ENCODE data around the gene PARP12. TPM values are rescaled to one million over a fixed set of nuclear protein-coding genes. Genes with fewer than 3 reads are reported as not detected.

The PARP12 gene
- total and polyA plus RNA-seq, 3 donors from 2014 or later, result 39.4 to 63.1 (median 54.6) TPM

- H3K4me3 ChIP-seq, result no peak overlapping the region
- TF ChIP-seq CTCF (IDR thresholded peaks at IDR 0.05) (no peak), POLR2A (IDR thresholded peaks at IDR 0.05) (no peak)
- intact Hi-C loops (cut with DNase I; ENCODE audit: low total_unique reads), result no loop called here
- no peak for DNase-seq
- 95% methylated on average over 2 of the region's 2 CpGs for WGBS, 2 donors
- no peaks in the 10 kb centered on the region for H3K36me3 ChIP-seq (ENCODE audit: low read depth, missing control alignments)
- H3K27me3 ChIP-seq, result no peaks in the 10 kb centered on the region
- no peaks in the 10 kb centered on the region for H3K9me3 ChIP-seq
- H3K27ac ChIP-seq, result no peak overlapping the region
- no peaks in the 10 kb centered on the region for H3K4me1 ChIP-seq
Measured at GRCh38 chr7:140085447-140085846, 22.7 kb upstream of the PARP12 start.

GRCh38 chr7:140084972-140085371 is 22.2 kb upstream of the PARP12 start:
- intact Hi-C loops (cut with DNase I; ENCODE audit: low total_unique reads), result no loop called here
- no peak overlapping the region for H3K27ac ChIP-seq
- H3K4me3 ChIP-seq, result no peak overlapping the region
- H3K9me3 ChIP-seq, result no peaks in the 10 kb centered on the region
- H3K36me3 ChIP-seq (ENCODE audit: low read depth, missing control alignments), result no peaks in the 10 kb centered on the region
- no peaks in the 10 kb centered on the region for H3K27me3 ChIP-seq
- no peak for TF ChIP-seq POLR2A (IDR thresholded peaks at IDR 0.05)
- no peak for TF ChIP-seq CTCF (IDR thresholded peaks at IDR 0.05)
- WGBS, 2 donors, result 86 to 89% methylated on average over 8 of the region's 8 CpGs
- H3K4me1 ChIP-seq, result no peaks in the 10 kb centered on the region
- no peak for DNase-seq

GRCh38 chr7:140084142-140084655 is 21.4 kb upstream of the PARP12 start:
- Histone ChIP-seq H3K36me3 (ENCODE audit: low read depth, missing control alignments) (no peaks in the 10 kb centered on the region), H3K4me3 (no peak overlapping the region), H3K27ac (no peak overlapping the region), H3K9me3 (no peaks in the 10 kb centered on the region), H3K4me1 (no peaks in the 10 kb centered on the region), H3K27me3 (no peaks in the 10 kb centered on the region)
- intact Hi-C loops (cut with DNase I; ENCODE audit: low total_unique reads), result no loop called here
- TF ChIP-seq CTCF (IDR thresholded peaks at IDR 0.05) (no peak), POLR2A (IDR thresholded peaks at IDR 0.05) (no peak)
- no peak for DNase-seq
- 86 to 94% methylated on average over 4 of the region's 4 CpGs for WGBS, 2 donors

- no peak for DNase-seq
- H3K36me3 ChIP-seq (ENCODE audit: low read depth, missing control alignments), result no peaks in the 10 kb centered on the region
- TF ChIP-seq CTCF (IDR thresholded peaks at IDR 0.05) (no peak), POLR2A (IDR thresholded peaks at IDR 0.05) (no peak)
- no peak overlapping the region for H3K4me3 ChIP-seq
- H3K9me3 ChIP-seq, result no peaks in the 10 kb centered on the region
- WGBS, 2 donors, result 82 to 83% methylated on average over 6 to 7 of the region's 7 CpGs
- H3K4me1 ChIP-seq, result no peaks in the 10 kb centered on the region
- no peaks in the 10 kb centered on the region for H3K27me3 ChIP-seq
- intact Hi-C loops (cut with DNase I; ENCODE audit: low total_unique reads), result no loop called here
- H3K27ac ChIP-seq, result no peak overlapping the region
Measured at GRCh38 chr7:140082770-140083169, 20.0 kb upstream of the PARP12 start.

GRCh38 chr7:140081774-140082425 is 19.1 kb upstream of the PARP12 start:
- WGBS, 2 donors, result 84 to 90% methylated on average over 11 of the region's 11 CpGs
- TF ChIP-seq POLR2A (IDR thresholded peaks at IDR 0.05) (no peak), CTCF (IDR thresholded peaks at IDR 0.05) (no peak)
- Histone ChIP-seq H3K4me1 (no peaks in the 10 kb centered on the region), H3K9me3 (no peaks in the 10 kb centered on the region), H3K4me3 (no peak overlapping the region), H3K36me3 (ENCODE audit: low read depth, missing control alignments) (no peaks in the 10 kb centered on the region), H3K27me3 (no peaks in the 10 kb centered on the region), H3K27ac (no peak overlapping the region)
- no peak for DNase-seq
- intact Hi-C loops (cut with DNase I; ENCODE audit: low total_unique reads), result no loop called here

Data from testis (tissue), 3 donors.